GM23338 (cell line): Measurements from ENCODE around the gene DDX27. TPM values are rescaled to one million over a fixed set of nuclear protein-coding genes. Genes with fewer than 3 reads are reported as not detected.

Source experiments
- ATAC-seq: fragments of 200-7000 bp; cut with Tn5 transposase; 3 replicates; pipeline ENCODE4 v1.9.1; 2020
- DNase-seq: peaks from one replicate; pipeline ENCODE4 v3.0.0-alpha.2; 2015; ENCODE audit warnings: low spot score
- H2AFZ ChIP-seq: fragments of 200-600 bp; sonication (generic); 2 replicates; pipeline ENCODE4 v1.8.0; 2016; ENCODE audit warnings: antibody characterized with exemption, mild to moderate bottlenecking, moderate library complexity
- H3F3A ChIP-seq: fragments of 200-600 bp; sonication (generic); replicated peaks from 2 replicates; pipeline ENCODE4 v1.8.0; 2017; ENCODE audit warnings: antibody characterized with exemption, mixed run types, low read depth
- H3K27ac ChIP-seq: fragments of 200-600 bp; sonication (generic); 2 replicates; pipeline ENCODE4 v1.6.1; 2016; ENCODE audit warnings: low read depth
- H3K27me3 ChIP-seq: fragments of 200-600 bp; sonication (generic); 2 replicates; pipeline ENCODE4 v1.8.0; 2016; ENCODE audit warnings: mild to moderate bottlenecking, mixed run types, moderate library complexity; ENCODE audit not compliant: insufficient read depth
- H3K36me3 ChIP-seq: fragments of 200-600 bp; sonication (generic); 2 replicates; pipeline ENCODE4 v1.8.0; 2016; ENCODE audit warnings: mild to moderate bottlenecking; ENCODE audit not compliant: insufficient read depth
- H3K4me1 ChIP-seq: fragments of 200-600 bp; sonication (generic); 2 replicates; pipeline ENCODE4 v1.8.0; 2016; ENCODE audit warnings: mild to moderate bottlenecking, moderate library complexity; ENCODE audit not compliant: insufficient read depth
- H3K4me2 ChIP-seq: fragments of 200-600 bp; sonication (generic); 2 replicates; pipeline ENCODE4 v1.7.1; 2017; ENCODE audit warnings: mixed run types
- H3K4me3 ChIP-seq: fragments of 200-600 bp; sonication (generic); 2 replicates; pipeline ENCODE4 v1.6.1; 2016; ENCODE audit warnings: mixed run types
- H3K79me2 ChIP-seq: fragments of 200-600 bp; sonication (generic); replicated peaks from 2 replicates; pipeline ENCODE4 v1.8.0; 2017; ENCODE audit warnings: mild to moderate bottlenecking; ENCODE audit not compliant: insufficient read depth
- H3K9me2 ChIP-seq: fragments of 200-600 bp; sonication (generic); 2 replicates; pipeline ENCODE4 v1.8.0; 2017; ENCODE audit not compliant: insufficient read depth
- H4K20me1 ChIP-seq: fragments of 200-600 bp; sonication (generic); replicated peaks from 2 replicates; pipeline ENCODE4 v1.8.0; 2017; ENCODE audit warnings: mild to moderate bottlenecking; ENCODE audit not compliant: insufficient read depth
- H3K27ac Mint-ChIP-seq: 2 replicates; pipeline ENCODE4 v1.8.0; 2020; ENCODE audit warnings: inconsistent platforms, mild to moderate bottlenecking, moderate library complexity, mixed read lengths
- H3K27me3 Mint-ChIP-seq: 3 replicates; pipeline ENCODE4 v1.8.0; 2022; ENCODE audit warnings: low read depth, mild to moderate bottlenecking, moderate library complexity, mixed read lengths, inconsistent platforms; ENCODE audit not compliant: insufficient read depth, poor library complexity
- H3K36me3 Mint-ChIP-seq: 3 replicates; pipeline ENCODE4 v1.8.0; 2021; ENCODE audit warnings: low read depth, mild to moderate bottlenecking, inconsistent platforms, moderate library complexity, mixed read lengths
- H3K4me1 Mint-ChIP-seq: 3 replicates; pipeline ENCODE4 v1.8.0; 2020; ENCODE audit warnings: mild to moderate bottlenecking, inconsistent platforms, mixed read lengths
- H3K4me3 Mint-ChIP-seq: 3 replicates; pipeline ENCODE4 v1.8.0; 2021; ENCODE audit warnings: moderate library complexity, mild to moderate bottlenecking, inconsistent platforms, mixed read lengths
- H3K9me3 Mint-ChIP-seq: 3 replicates; pipeline ENCODE4 v1.8.0; 2020; ENCODE audit warnings: moderate library complexity, mild to moderate bottlenecking, inconsistent platforms, mixed read lengths
- CREB1 ChIP-seq: fragments of 250-450 bp; sonication (Bioruptor Pico); IDR thresholded peaks from 2 replicates; pipeline ENCODE4 v1.5.0; 2020; ENCODE audit warnings: low read depth, mild to moderate bottlenecking, moderate library complexity
- CTCF ChIP-seq, 2 experiments: fragments of 200-600 bp in 1 of 2; sonication (generic) in 1 of 2; conservative IDR thresholded peaks; 2 replicates each; pipeline versions ENCODE4 v1.5.1 to v1.6.1; 2016 to 2017; ENCODE audit warnings: antibody characterized with exemption in 2 of 2, low read depth in 2 of 2, mild to moderate bottlenecking in 2 of 2, moderate library complexity in 1 of 2
- EZH2 ChIP-seq: fragments of 200-600 bp; sonication (generic); IDR thresholded peaks from one replicate; pipeline ENCODE4 v1.8.0; 2017; ENCODE audit warnings: antibody characterized with exemption, mild to moderate bottlenecking, low read depth; ENCODE audit not compliant: unreplicated experiment
- EZH2phosphoT487 ChIP-seq: fragments of 200-600 bp; sonication (generic); IDR thresholded peaks from one replicate; pipeline ENCODE4 v1.8.1; 2018; ENCODE audit warnings: antibody characterized with exemption; ENCODE audit not compliant: unreplicated experiment
- JUNB ChIP-seq: IDR thresholded peaks from one replicate; pipeline ENCODE4 v1.6.1; 2016; ENCODE audit warnings: antibody characterized with exemption; ENCODE audit not compliant: unreplicated experiment
- NANOG ChIP-seq: IDR thresholded peaks from 2 replicates; pipeline ENCODE4 v1.6.1; 2016; ENCODE audit warnings: antibody characterized with exemption, borderline replicate concordance
- POLR2AphosphoS5 ChIP-seq: IDR thresholded peaks from 2 replicates; pipeline ENCODE4 v1.6.1; 2016; ENCODE audit warnings: antibody characterized with exemption, low read depth
- REST ChIP-seq: IDR thresholded peaks from one replicate; pipeline ENCODE4 v1.6.1; 2018; ENCODE audit warnings: antibody characterized with exemption; ENCODE audit not compliant: unreplicated experiment
- ZNF114 ChIP-seq: fragments of 250-450 bp; sonication (Bioruptor Pico); IDR thresholded peaks from 2 replicates; pipeline ENCODE4 v1.5.0; 2020; ENCODE audit warnings: mild to moderate bottlenecking, moderate library complexity
- ZNF331 ChIP-seq: fragments of 250-450 bp; sonication (Bioruptor Pico); IDR thresholded peaks from 2 replicates; pipeline ENCODE4 v1.5.0; 2020; ENCODE audit warnings: low read depth, mild to moderate bottlenecking, moderate library complexity
- polyA plus RNA-seq: library from polyadenylated mRNA; unstranded; fragments of >200 nt; fragmentation: Nextera tagmentation; extraction: Ambion mirVana; gene quantifications from 2 replicates; pipeline ENCODE4 v1.2.1, GENCODE V29; 2016
- total RNA-seq: library from RNA; depleted of rRNA; stranded (reverse); fragments of >200 nt; shearing (Covaris generic); gene quantifications from 2 replicates; pipeline ENCODE4 v1.2.3, GENCODE V29; 2014
- TF ChIP-seq, protein P1 (sequence below): IDR thresholded peaks from 2 replicates; pipeline ENCODE4 v1.6.1; 2016; ENCODE audit warnings: antibody characterized with exemption
- TF ChIP-seq, protein P2 (sequence below): fragments of 250-450 bp; sonication (Bioruptor Pico); IDR thresholded peaks from 2 replicates; pipeline ENCODE4 v1.5.0; 2020; ENCODE audit warnings: mild to moderate bottlenecking, moderate library complexity

Gene DDX27
- total and polyA plus RNA-seq, 2 experiments from 2014 or later: 53.3 to 81.3 TPM

GRCh38 chr20:49279677-49280462 is 60.7 kb downstream of the DDX27 start:
- Histone ChIP-seq H3K36me3 (peaks cover 71% of the 10 kb centered on the region), H3K4me2 (peak overlapping the region; percentile 85)

More at GRCh38 chr20:49279677-49280462, 60.7 kb downstream of the DDX27 start:
- Histone ChIP-seq H3K4me1 (peaks cover 32% of the 10 kb centered on the region), H2AFZ (no peak overlapping the region), H3K79me2 (peaks cover 86% of the 10 kb centered on the region), H3K27ac (peak overlapping the region; percentile 93), H3K27me3 (no peaks in the 10 kb centered on the region), H3K4me3 (peak overlapping the region; percentile 100), H4K20me1 (peaks cover 58% of the 10 kb centered on the region), H3K9me2 (0 out of 2 replicates have a peak, but pooled peaks cover 4% of the 10 kb centered on the region), H3F3A (peaks cover 68% of the 10 kb centered on the region)
- Mint-ChIP-seq H3K27ac (peak overlapping the region; percentile 99), H3K4me1 (peaks cover 51% of the 10 kb centered on the region), H3K27me3 (peaks cover 62% of the 10 kb centered on the region), H3K9me3 (peaks cover 59% of the 10 kb centered on the region), H3K36me3 (peaks cover 86% of the 10 kb centered on the region), H3K4me3 (peak overlapping the region; percentile 100)
- TF ChIP-seq CTCF (conservative IDR thresholded peaks at IDR 0.05; ENCODE audit: low read depth in 2 of 2): no peak
- no peak for TF ChIP-seq JUNB
- TF ChIP-seq, protein P1, sequence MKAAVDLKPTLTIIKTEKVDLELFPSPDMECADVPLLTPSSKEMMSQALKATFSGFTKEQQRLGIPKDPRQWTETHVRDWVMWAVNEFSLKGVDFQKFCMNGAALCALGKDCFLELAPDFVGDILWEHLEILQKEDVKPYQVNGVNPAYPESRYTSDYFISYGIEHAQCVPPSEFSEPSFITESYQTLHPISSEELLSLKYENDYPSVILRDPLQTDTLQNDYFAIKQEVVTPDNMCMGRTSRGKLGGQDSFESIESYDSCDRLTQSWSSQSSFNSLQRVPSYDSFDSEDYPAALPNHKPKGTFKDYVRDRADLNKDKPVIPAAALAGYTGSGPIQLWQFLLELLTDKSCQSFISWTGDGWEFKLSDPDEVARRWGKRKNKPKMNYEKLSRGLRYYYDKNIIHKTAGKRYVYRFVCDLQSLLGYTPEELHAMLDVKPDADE: no peak
- no peak for TF ChIP-seq REST
- TF ChIP-seq CREB1 (CRISPR knock-in tag): no peak
- no peak for TF ChIP-seq EZH2
- no peak for TF ChIP-seq ZNF331
- TF ChIP-seq, protein P2, sequence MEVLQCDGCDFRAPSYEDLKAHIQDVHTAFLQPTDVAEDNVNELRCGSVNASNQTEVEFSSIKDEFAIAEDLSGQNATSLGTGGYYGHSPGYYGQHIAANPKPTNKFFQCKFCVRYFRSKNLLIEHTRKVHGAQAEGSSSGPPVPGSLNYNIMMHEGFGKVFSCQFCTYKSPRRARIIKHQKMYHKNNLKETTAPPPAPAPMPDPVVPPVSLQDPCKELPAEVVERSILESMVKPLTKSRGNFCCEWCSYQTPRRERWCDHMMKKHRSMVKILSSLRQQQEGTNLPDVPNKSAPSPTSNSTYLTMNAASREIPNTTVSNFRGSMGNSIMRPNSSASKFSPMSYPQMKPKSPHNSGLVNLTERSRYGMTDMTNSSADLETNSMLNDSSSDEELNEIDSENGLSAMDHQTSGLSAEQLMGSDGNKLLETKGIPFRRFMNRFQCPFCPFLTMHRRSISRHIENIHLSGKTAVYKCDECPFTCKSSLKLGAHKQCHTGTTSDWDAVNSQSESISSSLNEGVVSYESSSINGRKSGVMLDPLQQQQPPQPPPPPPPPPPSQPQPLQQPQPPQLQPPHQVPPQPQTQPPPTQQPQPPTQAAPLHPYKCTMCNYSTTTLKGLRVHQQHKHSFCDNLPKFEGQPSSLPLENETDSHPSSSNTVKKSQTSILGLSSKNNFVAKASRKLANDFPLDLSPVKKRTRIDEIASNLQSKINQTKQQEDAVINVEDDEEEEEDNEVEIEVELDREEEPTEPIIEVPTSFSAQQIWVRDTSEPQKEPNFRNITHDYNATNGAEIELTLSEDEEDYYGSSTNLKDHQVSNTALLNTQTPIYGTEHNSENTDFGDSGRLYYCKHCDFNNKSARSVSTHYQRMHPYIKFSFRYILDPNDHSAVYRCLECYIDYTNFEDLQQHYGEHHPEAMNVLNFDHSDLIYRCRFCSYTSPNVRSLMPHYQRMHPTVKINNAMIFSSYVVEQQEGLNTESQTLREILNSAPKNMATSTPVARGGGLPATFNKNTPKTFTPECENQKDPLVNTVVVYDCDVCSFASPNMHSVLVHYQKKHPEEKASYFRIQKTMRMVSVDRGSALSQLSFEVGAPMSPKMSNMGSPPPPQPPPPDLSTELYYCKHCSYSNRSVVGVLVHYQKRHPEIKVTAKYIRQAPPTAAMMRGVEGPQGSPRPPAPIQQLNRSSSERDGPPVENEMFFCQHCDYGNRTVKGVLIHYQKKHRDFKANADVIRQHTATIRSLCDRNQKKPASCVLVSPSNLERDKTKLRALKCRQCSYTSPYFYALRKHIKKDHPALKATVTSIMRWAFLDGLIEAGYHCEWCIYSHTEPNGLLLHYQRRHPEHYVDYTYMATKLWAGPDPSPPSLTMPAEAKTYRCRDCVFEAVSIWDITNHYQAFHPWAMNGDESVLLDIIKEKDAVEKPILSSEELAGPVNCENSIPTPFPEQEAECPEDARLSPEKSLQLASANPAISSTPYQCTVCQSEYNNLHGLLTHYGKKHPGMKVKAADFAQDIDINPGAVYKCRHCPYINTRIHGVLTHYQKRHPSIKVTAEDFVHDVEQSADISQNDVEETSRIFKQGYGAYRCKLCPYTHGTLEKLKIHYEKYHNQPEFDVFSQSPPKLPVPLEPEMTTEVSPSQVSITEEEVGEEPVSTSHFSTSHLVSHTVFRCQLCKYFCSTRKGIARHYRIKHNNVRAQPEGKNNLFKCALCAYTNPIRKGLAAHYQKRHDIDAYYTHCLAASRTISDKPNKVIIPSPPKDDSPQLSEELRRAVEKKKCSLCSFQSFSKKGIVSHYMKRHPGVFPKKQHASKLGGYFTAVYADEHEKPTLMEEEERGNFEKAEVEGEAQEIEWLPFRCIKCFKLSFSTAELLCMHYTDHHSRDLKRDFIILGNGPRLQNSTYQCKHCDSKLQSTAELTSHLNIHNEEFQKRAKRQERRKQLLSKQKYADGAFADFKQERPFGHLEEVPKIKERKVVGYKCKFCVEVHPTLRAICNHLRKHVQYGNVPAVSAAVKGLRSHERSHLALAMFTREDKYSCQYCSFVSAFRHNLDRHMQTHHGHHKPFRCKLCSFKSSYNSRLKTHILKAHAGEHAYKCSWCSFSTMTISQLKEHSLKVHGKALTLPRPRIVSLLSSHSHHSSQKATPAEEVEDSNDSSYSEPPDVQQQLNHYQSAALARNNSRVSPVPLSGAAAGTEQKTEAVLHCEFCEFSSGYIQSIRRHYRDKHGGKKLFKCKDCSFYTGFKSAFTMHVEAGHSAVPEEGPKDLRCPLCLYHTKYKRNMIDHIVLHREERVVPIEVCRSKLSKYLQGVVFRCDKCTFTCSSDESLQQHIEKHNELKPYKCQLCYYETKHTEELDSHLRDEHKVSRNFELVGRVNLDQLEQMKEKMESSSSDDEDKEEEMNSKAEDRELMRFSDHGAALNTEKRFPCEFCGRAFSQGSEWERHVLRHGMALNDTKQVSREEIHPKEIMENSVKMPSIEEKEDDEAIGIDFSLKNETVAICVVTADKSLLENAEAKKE (CRISPR knock-in tag): no peak
- TF ChIP-seq POLR2AphosphoS5: no peak; the same call in 1 of the 2 replicates
- TF ChIP-seq NANOG: no peak
- no peak for TF ChIP-seq EZH2phosphoT487
- TF ChIP-seq ZNF114 (CRISPR knock-in tag): no peak
- no peak for DNase-seq
- ATAC-seq: no peak
